Tibial artery (tissue), 4 donors: Measurements from ENCODE around the gene PPM1L.

Experiments
- DNase-seq, 2 donors: peaks; one replicate each; pipeline ENCODE4 v3.0.0-alpha.2; 2019
- H3K27ac ChIP-seq, 2 donors: fragments of 200-600 bp; sonication (generic) in 1 of 2; 1 replicate in 1 of 2; 2 replicates in 1 of 2; pipeline ENCODE4 v1.5.1; 2018 to 2019; ENCODE audit warnings: mild to moderate bottlenecking in 1 of 2
- H3K27me3 ChIP-seq, 2 donors: fragments of 200-600 bp; sonication (generic) in 1 of 2; one replicate each; pipeline versions ENCODE4 v1.5.1 to v1.6.0; 2016 to 2019
- H3K36me3 ChIP-seq, 3 donors: fragments of 200-600 bp; sonication (generic) in 2 of 3; one replicate each; pipeline ENCODE4 v1.5.1; 2016 to 2019; ENCODE audit warnings: mild to moderate bottlenecking in 2 of 3
- H3K4me1 ChIP-seq, 4 donors: fragments of 200-600 bp; sonication (generic) in 2 of 4; 1 replicate in 3 of 4; 2 replicates in 1 of 4; pipeline ENCODE4 v1.5.1; 2016 to 2019
- H3K4me3 ChIP-seq, 2 donors: fragments of 200-600 bp; sonication (generic) in 1 of 2; 1 replicate in 1 of 2; 2 replicates in 1 of 2; pipeline ENCODE4 v1.5.1; 2018 to 2019; ENCODE audit warnings: mild to moderate bottlenecking in 2 of 2
- H3K9me3 ChIP-seq, 3 donors: fragments of 200-600 bp; sonication (generic) in 1 of 3; one replicate each; pipeline ENCODE4 v1.5.1; 2016 to 2019
- CTCF ChIP-seq, 2 experiments: fragments of 200-600 bp in 1 of 2; fragments of 450-650 bp in 1 of 2; IDR thresholded peaks; one replicate each; pipeline ENCODE4 v1.5.1; 2017 to 2019; ENCODE audit warnings: antibody characterized with exemption in 2 of 2, mild to moderate bottlenecking in 1 of 2, moderate library complexity in 1 of 2
- intact Hi-C: fragments of 100-400 bp; cut with DNase I; formaldehyde crosslinking; loops from one replicate; pipeline ENCODE4 v1.15.0; 2023; ENCODE audit warnings: low total_unique reads

Gene PPM1L

GRCh38 chr3:160827516-160827915, 71.5 kb downstream of the PPM1L start:
- Histone ChIP-seq H3K4me3 (no peak overlapping the region), H3K27me3 (no peaks in the 10 kb centered on the region), H3K4me1 (peaks cover 0 to 5% (median 0%) of the 10 kb centered on the region in 4 donors), H3K36me3 (no peaks in the 10 kb centered on the region), H3K9me3 (no peaks in the 10 kb centered on the region), H3K27ac (no peak overlapping the region)
- intact Hi-C loops = no loop called here
- no peak for TF ChIP-seq CTCF (IDR thresholded peaks at IDR 0.05)
- DNase-seq = no peak

- H3K36me3 ChIP-seq = no peaks in the 10 kb centered on the region
- H3K9me3 ChIP-seq = no peaks in the 10 kb centered on the region
- no peak overlapping the region for H3K4me3 ChIP-seq
- no peak overlapping the region for H3K27ac ChIP-seq
- peaks cover 0 to 5% (median 0%) of the 10 kb centered on the region in 4 donors for H3K4me1 ChIP-seq
- intact Hi-C loops = no loop called here
- H3K27me3 ChIP-seq = no peaks in the 10 kb centered on the region
- no peak for TF ChIP-seq CTCF (IDR thresholded peaks at IDR 0.05)
- no peak for DNase-seq
Measured at GRCh38 chr3:160828880-160829279, 72.8 kb downstream of the PPM1L start.

GRCh38 chr3:160829486-160830009, 73.5 kb downstream of the PPM1L start:
- Histone ChIP-seq H3K4me3 (no peak overlapping the region), H3K27me3 (no peaks in the 10 kb centered on the region), H3K36me3 (no peaks in the 10 kb centered on the region), H3K9me3 (no peaks in the 10 kb centered on the region), H3K27ac (no peak overlapping the region), H3K4me1 (peaks cover 0 to 5% (median 0%) of the 10 kb centered on the region in 4 donors)
- TF ChIP-seq CTCF (IDR thresholded peaks at IDR 0.05) = no peak
- DNase-seq = no peak
- intact Hi-C loops = no loop called here

GRCh38 chr3:160830796-160831195, 74.8 kb downstream of the PPM1L start:
- intact Hi-C loops = no loop called here
- no peak for TF ChIP-seq CTCF (IDR thresholded peaks at IDR 0.05)
- Histone ChIP-seq H3K36me3 (no peaks in the 10 kb centered on the region), H3K27ac (no peak overlapping the region), H3K4me3 (no peak overlapping the region), H3K4me1 (peaks cover 0 to 5% (median 0%) of the 10 kb centered on the region in 4 donors), H3K9me3 (no peaks in the 10 kb centered on the region), H3K27me3 (no peaks in the 10 kb centered on the region)
- DNase-seq = no peak

GRCh38 chr3:160831401-160831800, 75.4 kb downstream of the PPM1L start:
- Histone ChIP-seq H3K27ac (no peak overlapping the region), H3K4me1 (peaks cover 0 to 5% (median 0%) of the 10 kb centered on the region in 4 donors), H3K9me3 (no peaks in the 10 kb centered on the region), H3K36me3 (no peaks in the 10 kb centered on the region), H3K4me3 (no peak overlapping the region), H3K27me3 (no peaks in the 10 kb centered on the region)
- intact Hi-C loops = no loop called here
- DNase-seq = no peak
- no peak for TF ChIP-seq CTCF (IDR thresholded peaks at IDR 0.05)
